ENCODE measurements around the gene KRT73.

The KRT73 gene

DNA sequence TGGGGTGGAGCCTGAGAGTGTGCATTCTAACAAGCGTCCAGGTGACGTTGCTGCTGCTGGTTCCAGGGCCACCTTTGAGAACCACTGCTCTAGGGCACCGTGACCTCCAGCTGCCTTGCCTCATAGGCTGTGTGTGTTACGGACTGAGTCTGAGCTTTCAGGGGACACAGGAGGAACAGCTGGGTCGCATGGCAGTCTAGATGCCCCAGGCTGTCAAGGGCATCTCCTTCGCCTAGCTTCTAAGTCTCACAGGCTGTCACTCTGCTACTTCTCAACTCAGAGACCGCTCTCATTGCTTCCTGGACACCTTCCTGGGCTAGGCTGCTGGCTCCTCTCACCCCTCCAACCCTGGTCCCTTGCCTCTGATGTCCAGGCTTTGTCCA, 965 bp downstream of the KRT73 start:
- no peak for DNase-seq

DNA sequence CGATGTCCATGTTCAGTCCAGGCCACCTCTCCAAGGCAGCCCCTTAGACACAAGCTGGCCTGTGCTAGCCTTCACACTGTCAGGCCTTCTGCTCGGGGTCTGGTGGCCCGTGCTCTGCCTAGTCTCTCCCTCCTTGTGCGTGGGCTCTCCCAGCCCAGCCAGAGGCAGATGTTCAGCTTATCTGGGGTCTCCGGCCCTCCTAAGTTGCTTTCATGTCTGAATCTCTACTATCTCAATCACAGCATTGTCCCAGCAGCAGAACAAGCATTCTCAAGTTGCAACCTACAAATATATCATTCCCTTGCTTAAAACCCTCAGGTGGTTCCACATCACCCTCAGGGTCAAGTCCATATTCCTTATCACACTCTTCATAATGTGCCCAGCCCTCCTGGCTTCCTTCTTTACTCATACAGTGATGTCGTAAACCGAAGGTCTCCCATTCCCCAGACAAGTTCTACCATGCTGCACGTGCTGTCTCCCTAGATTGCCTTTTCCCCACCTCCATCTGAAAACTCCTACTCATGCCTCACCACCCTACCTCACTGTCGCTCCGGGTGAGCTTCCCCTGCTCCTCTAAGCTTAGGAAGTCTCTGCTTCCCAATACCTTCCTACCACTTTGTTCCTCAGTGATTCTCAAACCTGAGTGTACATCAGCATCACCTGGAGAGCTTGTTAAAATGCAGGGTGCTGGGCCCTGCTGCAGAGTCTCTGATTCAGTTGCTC, 1.5 kb downstream of the KRT73 start:
- no peak for DNase-seq

GRCh38 chr12:52615912-52616311, 2.4 kb downstream of the KRT73 start:
- no peak for DNase-seq

- no peak for DNase-seq
These were observed 3.0 kb downstream of the KRT73 start for GRCh38 chr12:52615208-52615868.

GRCh38 chr12:52614381-52615207, 3.8 kb downstream of the KRT73 start:
- DNase-seq: no peak

DNA sequence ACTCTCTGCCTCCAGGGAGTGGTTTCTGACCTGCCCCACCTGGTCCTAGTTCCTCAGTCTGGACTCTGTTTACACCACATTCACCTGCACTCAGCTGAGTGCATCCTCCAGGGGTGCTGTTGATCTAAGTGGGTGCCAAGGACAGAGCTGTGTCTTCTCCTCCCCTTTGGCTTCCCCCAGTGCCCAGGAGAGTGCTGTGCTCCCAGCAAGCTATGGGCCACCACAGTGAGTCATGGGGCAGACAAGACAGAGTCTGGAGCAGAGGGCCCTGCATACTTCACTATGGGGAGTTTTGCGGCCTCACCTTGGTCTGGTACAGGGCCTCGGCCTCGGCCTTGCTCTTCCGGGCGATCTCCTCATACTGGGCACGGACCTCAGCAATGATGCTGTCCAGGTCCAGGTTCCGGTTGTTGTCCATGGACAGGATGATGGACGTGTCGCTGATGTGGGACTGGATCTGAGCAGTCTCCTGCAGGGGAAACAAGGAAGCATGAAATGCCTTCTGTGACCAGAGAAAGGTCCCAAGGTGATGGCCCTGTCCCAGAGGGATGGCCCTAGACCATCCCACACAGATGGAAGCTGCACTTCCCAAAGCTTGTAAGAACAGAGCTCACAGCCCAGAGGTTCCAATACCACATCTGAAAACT, 4.9 kb downstream of the KRT73 start:
- DNase-seq: no peak

DNA sequence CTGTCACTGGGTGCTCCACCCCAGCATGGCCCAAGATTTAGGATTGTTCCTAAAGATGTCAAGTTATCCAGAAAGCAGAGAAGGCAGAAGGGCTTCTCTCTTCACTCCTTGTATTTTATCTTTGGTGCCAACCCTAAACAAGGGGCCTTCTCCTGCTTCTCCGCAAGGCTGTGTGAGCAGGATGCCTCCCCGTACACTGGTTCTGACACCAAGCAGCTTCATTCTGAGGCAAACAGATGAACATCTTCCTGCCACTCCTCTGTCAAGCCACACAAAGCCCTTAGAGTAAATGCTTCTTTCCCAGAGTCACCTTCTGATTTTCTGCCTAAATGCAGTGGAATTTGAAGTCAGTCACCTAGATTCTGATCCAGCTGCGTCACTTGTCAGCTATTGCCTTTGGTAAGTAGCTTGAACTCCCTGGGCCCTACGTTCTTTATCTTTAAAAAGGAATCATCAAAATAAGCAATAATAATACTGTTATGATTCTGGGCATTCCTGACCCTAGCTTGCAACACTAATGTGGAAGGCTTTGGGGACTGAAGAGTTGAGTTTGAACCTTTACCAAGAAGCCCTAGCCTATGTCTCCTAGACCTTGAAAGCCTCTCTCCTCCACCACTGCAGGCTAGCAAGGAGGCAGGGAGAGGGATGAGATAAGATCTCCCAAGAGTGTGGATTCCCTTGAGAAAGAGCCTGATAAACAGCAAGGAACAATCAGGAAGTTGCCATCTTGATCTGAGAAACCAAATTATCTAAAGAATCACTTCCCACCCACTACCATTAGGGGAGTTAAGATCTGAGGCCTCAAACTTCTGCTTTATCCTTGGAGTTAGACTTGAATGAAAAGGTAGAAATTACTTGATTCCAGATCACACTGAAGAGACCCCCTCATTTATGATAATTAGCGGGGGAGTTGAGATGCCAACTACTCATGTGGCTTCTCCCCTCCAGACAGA, 5.7 kb downstream of the KRT73 start:
- no peak for DNase-seq

DNA sequence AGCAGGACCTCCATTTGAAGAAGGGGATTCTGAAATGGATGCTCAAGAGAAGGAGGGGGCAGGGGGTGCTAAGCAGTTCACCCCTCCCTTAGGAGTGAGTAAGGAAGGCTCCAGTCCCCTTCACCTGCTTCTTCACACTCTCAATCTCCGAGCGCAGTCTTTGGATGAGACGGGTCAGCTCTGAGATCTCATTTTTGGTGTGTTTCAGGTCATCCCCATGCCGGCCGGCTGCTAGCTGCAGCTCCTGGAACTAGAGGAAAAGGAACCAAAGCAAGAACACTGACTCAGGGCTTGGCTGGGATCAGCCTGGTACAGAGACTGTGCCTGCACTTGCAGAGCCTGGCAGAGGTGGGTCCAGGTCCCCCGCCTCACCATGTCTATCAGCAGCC, 7.3 kb downstream of the KRT73 start:
- no peak for DNase-seq

DNA sequence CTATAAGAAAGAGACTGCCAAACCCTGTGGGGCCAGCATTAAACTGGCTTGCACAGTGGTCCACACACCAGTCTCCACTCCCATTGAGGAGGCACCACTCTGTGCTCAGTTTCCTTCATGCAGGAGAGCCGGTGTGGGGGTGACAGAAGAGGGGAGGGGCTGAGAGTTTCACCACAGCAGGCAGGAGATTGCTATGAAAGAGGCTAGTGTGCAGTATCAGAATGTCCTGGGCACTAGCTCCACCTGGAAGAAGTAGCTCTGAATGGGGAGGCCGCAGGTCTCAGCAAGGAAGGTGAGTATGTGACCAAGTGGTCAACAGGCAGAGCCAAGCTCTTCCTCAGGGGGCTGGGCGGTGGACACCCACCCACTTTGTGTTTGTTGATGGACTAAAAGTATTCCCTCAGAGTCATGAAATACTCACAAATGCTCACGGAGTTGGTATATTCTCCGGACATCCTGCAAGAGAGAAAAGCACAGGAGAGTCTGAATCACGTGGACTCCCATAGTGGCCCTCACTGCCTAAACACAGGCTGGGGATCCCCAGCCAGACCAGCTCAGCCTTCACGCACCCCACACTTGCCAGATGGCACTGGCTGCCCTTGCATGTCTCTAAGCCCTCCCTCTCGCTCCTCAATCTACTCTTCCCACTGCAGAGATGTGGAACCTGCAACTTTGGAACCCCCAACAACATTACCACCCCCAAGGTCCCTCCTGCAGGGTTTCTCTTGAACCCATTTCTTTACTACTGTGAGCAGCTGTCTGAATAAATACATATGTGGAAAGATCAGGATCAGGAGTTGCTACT, 9.3 kb downstream of the KRT73 start:
- DNase-seq: no peak

GRCh38 chr12:52608161-52608560, 10.2 kb downstream of the KRT73 start:
- DNase-seq: no peak

DNA sequence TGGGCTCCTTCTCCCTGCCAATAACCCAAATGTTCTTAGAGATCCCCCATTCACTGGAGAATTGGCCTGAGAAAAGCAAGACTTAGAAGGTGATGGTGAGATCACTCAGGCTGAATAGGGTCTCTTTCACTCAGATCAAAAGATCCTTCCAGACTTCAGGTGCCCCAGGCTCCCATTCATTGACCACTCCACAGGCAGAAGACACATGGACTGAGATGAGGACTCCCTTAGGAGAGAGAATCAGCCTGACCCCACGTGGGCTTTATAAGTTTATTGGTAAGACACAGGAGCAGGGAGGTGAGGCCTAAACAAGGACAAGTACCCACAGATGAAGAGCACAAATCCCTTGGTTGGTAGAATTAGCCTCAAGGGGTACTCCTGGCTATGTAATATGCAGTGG, 11.0 kb downstream of the KRT73 start:
- no peak for DNase-seq

DNA sequence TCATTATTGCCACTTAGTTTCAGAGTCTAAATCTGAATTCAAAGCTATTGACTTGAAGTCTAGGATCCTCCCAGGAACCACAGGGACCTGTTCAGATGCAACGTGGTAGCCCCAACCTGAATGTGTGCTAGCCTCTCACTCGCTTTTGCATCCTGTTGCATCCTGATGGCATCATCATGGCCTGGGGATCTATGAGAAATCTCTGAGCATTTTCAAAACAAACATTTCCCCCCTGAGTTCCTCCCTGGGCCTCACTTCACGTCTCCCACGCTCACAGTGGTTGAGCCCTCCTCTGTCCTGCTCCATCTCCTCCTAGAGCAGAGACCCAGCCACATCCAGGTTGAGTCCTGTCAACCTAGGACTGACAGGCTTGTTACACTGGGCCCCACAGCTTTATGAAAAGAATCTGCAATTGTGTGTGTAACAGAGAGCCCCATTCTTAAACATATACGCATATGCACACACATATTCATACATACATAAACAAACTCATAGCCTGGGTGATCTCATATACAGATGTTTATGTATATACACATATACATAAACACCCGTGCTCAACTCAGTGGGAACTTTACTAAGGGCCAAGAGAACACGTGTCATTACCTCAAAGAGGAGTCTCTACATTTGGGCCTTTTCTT, 11.7 kb downstream of the KRT73 start:
- DNase-seq: no peak

- DNase-seq: no peak
These were observed 12.3 kb downstream of the KRT73 start for GRCh38 chr12:52606096-52606495.

GRCh38 chr12:52605542-52605941, 12.8 kb downstream of the KRT73 start:
- no peak for DNase-seq

DNA sequence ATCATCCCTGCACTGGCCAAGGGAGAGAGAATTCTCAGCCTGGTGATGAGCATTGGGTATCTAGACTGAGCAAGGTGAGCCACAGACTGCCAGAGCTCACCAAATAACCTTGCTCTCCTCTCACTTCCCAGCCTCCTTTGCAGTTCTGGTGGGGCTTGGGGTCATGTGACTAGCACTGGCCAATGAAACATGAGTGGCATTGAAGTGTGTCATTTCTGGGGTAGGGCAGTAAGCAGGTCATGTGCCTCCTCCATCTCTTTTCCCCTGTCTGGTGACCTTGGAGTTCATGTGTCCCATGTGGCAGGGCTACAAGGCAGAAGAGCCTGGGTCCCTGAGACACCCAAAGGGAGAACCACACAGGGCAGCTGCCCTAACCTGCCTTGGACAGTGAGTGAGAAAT, 13.5 kb downstream of the KRT73 start:
- no peak for DNase-seq

DNA sequence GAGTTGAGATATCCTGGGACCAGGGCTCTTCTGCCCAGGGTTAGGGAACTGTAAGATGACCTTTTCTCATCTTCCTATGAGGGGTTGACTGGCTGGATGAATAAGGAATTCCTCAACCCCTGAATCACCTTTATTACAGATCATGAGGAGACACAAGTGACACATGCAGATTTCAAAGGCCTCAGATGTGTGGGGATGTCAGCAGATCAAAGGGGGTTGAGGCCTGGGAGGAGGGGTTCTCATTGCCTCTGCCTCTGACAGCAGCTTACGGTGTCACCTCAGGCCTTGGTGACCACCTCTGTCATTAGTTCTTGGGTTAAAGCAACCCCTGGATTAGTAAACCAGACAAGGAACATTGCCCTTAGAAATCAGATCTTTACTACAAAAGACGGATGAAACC, 15.0 kb downstream of the KRT73 start:
- no peak for DNase-seq

- no peak for DNase-seq
These were observed 15.8 kb downstream of the KRT73 start for GRCh38 chr12:52602552-52602951.

DNA sequence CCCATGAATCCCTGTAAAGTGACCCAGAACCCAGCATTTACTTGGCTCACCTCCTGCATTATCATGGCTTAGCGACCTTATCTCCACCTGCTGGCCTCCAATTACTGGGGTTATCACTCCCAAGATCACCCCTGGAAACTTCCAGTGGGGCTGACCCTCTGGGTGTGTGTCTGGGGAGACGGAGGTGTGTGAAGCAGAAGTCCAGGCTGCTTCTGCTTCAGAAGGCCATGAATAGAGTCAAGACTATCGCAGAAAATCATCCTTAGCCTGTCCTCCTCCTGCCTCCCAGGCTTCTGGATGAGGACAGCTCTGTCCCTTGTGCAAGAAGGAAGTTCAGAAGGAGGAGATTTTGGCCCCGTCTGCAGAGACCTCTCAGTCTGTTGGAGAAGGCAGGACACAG, 16.7 kb downstream of the KRT73 start:
- DNase-seq: no peak

DNA sequence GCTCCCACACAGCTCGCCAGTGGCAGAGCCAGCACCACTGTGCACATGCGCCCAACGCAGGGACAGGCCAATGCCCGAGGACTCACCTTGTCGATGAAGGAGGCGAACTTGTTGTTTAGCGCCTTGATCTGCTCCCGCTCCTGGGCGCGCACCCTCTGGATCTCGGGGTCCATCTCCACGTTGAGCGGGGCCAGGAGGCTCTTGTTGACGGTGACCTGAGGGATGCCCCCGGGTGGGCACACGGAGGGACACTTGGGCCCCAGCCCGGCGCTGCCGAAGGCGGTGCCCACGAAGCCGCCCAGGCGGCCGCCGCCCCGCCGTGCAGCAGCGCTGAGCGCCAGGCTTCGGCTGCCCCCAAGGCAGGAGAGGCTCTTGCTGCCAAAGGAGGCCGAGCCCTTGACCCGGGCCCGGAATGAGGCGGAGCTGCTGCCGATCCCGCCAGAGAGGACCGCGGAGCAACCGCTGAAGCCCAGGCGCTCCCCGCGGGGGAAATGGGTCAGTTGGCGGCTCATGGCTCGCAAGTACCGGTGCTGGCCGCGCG, 17.3 kb downstream of the KRT73 start, which contains the start of gene KRT72:
TSS of gene KRT72 (minus strand) at position 523 of the 541 bp plus-strand sequence. CDS start at position 512, 11 bp downstream.
- DNase-seq: no peak

GRCh38 chr12:52600475-52600874, 17.9 kb downstream of the KRT73 start:
- DNase-seq: no peak
